ENCODE data around the gene KCNMA1.

Gene KCNMA1

GRCh38 chr10:77634939-77635338, 2.7 kb downstream of the KCNMA1 start:
- no peak for DNase-seq (ENCODE audit: low read depth in 2 of 2)

DNA sequence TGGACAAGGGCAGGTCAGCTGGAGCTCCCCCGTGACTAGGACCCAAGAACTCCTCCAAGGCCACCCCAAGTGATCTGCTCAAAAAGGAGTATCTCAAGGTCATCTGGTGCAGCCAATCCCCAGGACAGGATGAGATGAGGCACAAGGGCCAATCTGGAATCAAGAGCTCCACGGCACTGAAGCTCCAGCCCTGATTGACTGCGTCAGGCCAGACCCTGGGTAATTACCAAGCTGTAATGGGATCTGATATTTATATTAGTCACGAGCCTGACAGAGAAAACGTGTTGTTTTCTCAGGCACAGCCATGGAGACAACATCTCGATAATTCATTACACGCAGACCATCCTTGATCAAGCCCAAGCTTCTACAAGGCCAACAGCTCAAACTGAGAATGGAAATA, 4.2 kb downstream of the KCNMA1 start:
- no peak for DNase-seq (ENCODE audit: low read depth in 2 of 2)

DNA sequence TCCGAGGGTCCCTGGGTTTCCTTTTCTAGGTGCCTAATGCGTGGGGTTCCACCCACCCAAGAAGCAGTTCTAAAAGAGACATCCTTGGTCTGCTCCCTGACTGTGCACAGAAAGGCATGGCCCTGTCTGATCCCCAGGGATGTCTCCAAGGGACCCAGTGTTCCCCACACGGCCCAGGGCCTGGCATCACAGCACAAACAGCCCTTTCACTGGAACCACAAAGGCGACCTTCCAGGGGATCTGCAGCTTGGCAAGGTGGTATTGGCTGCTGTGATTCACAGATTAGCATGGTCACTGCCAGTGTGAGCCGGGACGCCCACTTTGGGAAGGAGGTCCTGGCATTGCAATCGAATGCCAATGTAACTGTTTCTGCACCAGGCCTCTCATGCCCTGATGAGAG, 6.4 kb downstream of the KCNMA1 start:
- DNase-seq (ENCODE audit: low read depth in 2 of 2), result no peak

GRCh38 chr10:77630507-77630848, 7.1 kb downstream of the KCNMA1 start:
- DNase-seq (ENCODE audit: low read depth in 2 of 2), result no peak

DNA sequence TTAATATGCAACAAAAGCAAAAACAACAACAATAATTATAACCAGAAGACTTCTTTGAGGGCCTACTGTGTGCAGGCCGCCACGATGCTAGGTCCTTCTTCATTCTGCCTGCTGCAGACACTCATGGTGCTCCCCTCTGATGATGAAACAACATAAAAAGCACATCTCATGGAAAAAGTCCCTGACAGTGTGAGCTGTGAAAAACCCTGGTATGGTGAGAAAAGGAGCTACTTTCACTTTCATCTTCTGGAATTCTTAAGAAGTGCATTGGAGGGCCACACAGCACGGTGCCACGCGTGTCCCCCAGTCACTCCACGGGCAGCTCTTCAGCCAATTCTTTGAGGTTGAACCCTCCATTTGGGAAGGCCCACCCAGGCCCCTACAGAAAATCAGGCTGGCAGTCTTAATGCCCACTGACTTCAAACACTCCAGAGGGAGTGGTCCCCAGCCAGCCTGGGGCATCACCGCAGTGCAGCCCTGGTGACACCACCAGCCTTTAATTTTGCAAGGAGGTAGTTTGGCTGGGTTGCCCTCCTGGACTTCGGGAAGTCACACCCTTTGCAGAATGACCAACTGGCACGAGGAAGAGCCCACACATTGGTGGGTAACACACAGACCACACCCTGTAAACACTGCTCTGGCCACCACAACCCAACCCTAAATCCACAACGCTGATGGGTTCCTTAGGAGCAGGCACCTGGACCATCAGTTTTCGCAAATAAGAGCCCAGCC, 7.7 kb downstream of the KCNMA1 start:
- DNase-seq (ENCODE audit: low read depth in 2 of 2), result no peak

DNA sequence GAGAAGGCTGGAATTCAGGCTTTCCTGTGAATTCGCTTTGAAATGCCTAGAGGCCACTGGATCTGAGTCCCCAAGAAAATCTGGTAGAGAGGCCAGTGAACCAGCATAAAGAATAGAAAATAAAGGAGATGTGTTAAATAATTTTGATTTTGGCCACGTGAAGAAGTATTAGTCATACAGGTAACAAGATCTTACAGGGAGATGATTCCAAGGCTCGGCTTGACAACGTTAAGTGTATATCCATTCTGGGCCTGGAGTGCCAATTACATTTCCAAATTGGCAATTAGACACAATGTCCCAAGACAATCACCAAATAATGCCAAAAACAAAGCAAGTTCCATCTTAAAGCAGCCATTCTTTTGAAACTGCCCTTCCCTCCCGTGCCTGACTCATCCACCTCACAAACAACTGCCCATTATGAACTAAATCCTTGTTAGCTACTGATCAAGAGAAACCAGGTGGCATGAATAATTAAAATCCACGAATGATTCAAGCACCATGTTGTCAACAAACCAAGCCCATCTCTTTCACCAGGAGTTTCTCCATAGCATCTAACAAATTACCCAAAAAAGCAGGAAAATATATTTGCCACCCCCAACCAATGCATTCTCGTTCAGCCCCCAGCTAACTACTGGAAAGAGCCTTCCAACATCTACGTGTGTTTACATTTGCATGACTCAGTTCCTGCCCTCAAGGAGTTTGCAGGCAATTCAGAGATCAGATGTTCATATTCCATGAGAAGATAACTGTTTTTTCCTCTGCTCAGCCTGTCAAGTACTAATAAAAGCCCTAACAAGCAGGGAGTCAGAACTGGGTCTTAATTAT, 8.5 kb downstream of the KCNMA1 start:
- DNase-seq (ENCODE audit: low read depth in 2 of 2), result no peak

DNA sequence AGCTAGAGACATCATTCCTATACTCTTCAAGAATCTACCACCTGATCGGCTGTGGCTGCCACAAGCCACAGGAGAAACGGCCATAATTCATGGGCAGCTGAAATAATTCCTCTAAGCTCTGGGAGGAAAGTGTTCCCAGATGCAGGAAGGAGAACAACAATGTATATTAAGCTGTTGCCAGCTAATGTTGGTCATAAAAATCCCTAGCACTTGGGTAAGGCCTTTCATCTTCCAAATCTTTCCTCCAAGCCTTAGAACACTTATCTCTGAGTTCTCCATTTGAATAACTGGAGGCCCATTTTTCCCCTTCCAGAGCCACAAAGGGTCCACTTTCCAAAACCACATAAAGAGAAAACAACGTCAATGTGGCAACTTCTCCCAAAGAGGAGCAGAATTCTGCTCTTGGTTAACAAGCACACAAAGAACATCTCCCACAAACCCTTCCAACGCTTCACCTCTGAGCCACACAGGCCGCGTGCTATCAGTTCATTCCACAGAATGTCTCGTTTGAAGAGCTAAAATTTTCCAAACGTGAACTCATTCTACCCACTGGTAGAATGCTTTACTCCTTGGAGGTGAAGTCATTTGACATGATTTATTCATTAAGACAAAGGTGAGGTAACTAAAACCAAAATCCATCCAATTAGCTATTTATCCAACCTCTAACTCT, 11.2 kb downstream of the KCNMA1 start:
- DNase-seq (ENCODE audit: low read depth in 2 of 2), result no peak

GRCh38 chr10:77625379-77625778, 12.2 kb downstream of the KCNMA1 start:
- no peak for DNase-seq (ENCODE audit: low read depth in 2 of 2)

DNA sequence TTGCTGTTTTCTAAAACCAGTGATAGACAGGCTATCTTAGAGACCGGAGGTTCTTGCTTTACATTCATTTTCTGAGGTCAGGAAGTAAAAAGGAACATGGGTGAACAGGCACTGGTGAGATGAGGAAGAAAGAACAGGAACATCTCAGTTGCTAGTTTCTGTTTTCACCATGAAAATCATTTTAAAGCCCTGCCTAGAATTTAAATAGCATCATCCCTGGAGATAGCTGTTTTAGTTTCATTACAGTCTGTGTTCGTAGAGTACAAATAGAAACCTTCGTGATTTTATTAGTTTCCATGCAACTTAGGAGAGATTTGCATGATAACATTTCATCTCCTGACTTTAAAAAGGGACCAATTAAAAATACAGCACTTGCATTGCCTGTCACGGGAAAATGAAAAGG, 14.7 kb downstream of the KCNMA1 start:
- DNase-seq (ENCODE audit: low read depth in 2 of 2), result no peak

GRCh38 chr10:77620731-77621130, 16.9 kb downstream of the KCNMA1 start:
- DNase-seq (ENCODE audit: low read depth in 2 of 2), result no peak

DNA sequence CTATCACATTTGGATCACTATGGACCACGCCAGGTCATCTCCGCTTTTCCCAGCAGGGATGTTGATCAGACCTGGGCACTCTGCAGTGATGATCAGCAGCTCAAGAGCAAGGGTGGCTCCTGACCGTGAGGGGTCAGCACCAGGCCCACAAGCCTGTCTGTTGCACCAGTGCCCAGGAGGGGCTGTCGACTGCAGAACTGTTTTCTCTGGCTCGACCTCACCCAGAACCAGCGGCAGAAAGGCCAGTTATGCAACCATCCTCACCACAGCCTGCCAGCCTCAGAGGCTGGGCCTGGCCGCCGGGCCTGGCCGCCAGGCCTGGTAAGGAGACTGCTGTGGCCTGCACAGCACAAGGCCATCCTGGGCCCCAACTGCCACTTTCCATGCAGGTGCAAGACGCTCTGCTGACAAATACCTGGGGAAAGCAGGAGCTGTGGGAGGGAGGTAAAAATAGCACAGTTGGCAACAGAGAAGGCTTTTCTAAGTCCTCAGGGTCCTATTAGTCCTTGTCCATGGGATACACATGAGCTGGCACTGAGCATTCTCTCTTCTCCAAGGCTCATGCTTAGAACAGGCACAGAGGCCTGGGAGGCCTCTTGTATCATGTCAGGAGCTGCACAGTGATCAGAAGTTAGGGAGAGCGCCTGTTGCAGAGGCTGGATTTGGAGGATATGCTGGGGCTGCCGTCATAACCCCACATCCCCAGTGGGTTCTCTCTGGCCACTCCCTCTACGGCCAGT, 17.5 kb downstream of the KCNMA1 start:
- no peak for DNase-seq (ENCODE audit: low read depth in 2 of 2)

GRCh38 chr10:77618117-77618516, 19.5 kb downstream of the KCNMA1 start:
- DNase-seq (ENCODE audit: low read depth in 2 of 2), result no peak

GRCh38 chr10:77616766-77617165, 20.8 kb downstream of the KCNMA1 start:
- no peak for DNase-seq (ENCODE audit: low read depth in 2 of 2)

DNA sequence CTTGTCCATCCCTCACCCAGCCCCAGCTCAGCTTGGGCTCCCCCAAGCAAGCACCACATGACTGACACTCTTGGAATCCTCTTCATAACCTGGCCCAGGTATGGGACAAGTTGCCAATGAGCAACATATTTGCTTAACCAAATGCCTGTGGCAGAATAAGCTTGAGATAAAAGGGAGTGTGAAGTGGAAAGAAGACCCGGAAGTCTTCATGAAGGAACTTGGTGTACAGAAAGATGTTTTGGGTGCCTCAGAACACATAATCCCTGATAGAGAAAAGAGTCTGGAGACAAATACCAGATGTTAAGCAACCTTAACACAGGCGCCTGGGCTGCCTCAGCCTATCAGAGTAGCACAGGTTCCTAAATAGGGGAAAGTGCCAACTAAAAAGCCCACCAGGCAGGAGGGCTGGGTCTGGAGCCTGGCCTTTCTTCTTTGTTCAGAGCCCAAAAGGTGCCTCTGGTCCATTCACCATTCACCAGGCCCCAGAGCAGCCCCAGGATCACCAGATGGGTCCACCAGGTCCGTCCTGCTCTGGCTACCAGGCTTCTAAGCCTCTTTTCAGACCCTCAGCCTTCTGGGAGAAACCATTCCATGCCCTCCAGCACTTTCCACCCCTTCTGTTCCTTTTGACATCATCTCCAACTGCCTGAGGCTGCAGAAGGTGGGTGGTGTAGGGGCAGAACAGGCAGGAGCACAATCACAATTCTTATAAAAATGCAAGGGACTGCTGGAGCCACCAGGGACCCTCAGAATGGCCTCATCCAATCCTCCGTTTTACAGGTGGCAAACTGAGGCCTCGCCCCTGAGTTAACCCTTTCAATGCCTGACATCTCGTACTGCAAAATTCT, 22.6 kb downstream of the KCNMA1 start:
- DNase-seq (ENCODE audit: low read depth in 2 of 2), result no peak

- DNase-seq (ENCODE audit: low read depth in 2 of 2), result no peak
Measured at GRCh38 chr10:77613476-77614130, 24.0 kb downstream of the KCNMA1 start.

- no peak for DNase-seq (ENCODE audit: low read depth in 2 of 2)
Measured at GRCh38 chr10:77611670-77612069, 25.9 kb downstream of the KCNMA1 start.

DNA sequence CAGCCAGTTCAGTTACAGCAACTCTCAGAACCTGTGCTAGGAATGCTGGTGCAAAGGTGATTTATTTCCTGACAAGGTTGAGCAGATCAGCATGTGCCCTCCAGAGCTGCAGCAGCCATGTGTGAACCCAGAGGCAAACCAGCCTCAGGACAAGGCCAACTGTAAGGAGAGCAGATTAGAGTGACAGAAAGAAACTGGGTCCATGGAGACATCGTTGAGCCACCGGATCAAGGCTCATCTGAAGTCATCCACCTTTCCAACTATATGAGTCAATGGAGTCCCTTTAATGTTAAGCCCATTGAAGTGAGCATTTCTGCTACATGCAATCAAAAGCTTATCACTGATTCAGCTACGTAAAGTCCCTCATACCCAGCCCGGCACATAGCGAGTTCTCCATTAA, 26.4 kb downstream of the KCNMA1 start:
- DNase-seq (ENCODE audit: low read depth in 2 of 2), result no peak

DNA sequence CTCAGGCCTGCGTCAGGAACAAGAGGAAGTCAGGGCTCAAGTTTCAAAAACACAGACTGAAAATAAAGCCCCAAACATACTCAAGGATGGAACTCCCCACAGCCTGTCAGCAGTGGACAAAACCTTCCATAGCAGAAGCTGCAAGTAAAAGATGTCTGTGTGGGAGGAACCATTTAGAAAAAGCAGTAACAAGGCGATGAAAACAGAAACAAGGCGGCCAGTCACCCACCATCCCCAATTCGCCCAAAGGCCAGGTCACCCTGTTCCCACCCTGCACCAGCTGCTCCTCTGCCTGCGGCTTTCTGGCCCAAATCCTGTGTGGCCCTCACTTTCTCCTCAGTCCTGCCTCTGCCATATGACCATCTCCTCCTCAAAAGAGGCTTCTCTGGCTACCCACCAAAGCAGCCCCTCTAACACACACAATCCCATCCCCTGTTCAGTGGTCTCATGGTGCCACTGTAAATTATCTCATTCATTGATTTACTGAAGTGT, 27.8 kb downstream of the KCNMA1 start:
- no peak for DNase-seq (ENCODE audit: low read depth in 2 of 2)

DNA sequence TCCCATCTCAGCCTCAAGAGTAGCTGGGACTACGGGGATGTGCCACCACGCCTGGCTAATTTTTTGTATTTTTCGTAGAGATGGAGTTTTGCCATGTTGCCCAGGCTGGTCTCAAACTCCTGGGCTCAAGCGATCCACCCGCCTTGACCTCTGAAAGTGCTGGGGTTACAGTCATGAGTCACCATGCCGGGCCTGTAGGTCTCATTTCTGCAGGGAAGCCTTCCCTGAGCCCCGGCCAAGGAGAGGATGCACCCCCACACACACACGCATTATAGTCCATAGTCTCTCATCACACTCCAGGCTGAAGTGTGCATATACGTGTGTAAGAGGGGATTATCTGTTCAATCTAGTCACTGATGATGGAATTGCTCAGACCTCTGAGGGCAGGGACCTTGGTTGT, 29.3 kb downstream of the KCNMA1 start:
- DNase-seq (ENCODE audit: low read depth in 2 of 2), result no peak

DNA sequence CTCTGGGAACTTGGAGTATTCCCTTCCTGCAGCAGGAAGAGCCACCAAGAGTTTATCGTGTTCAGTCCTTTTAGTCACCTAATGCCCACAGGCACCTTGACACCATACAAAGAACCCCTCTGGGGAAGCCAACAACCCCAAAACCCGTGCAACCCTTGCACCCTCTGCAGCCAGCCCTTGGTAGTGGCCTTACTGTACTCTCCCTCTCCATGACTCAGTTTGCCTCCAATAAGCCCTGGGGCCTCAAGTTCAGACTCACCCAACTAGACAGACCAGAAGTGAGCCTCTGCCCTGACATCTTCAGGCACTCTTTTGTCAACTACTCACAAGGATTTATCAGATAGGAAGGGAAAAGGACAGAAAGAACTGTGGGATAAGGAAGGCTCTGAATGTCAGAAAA, 30.9 kb downstream of the KCNMA1 start:
- DNase-seq (ENCODE audit: low read depth in 2 of 2), result no peak

GRCh38 chr10:77605466-77605865, 32.1 kb downstream of the KCNMA1 start:
- DNase-seq (ENCODE audit: low read depth in 2 of 2), result no peak

All from stimulated activated CD8-positive, alpha-beta memory T cell treated with anti-CD3 and anti-CD28 coated beads, Interleukin-2, amount 100 ng/mL, for 48 hours (primary cell).